GM18499 (cell line): ENCODE data around the gene ANKMY1.
"Not testable (repeated sequence)": the region's sequence is repeated elsewhere in the genome, so short reads cannot be mapped to it uniquely, and the experiment has no call there.

Experiments
- ATAC-seq: cut with Tn5 transposase; IDR thresholded peaks from one replicate; pipeline ENCODE4 v1.9.1; 2021; ENCODE audit warnings: moderate number of reproducible peaks; ENCODE audit not compliant: insufficient read depth, unreplicated experiment

ANKMY1 gene

GRCh38 chr2:240569523-240569997, 11.8 kb upstream of the ANKMY1 start:
- no peak for ATAC-seq

- ATAC-seq: no peak
Measured at GRCh38 chr2:240568678-240569522, 11.1 kb upstream of the ANKMY1 start.

GRCh38 chr2:240567872-240568677, 10.3 kb upstream of the ANKMY1 start, which contains the start of gene RNPEPL1:
Gene RNPEPL1, plus strand, starts transcription at chr2:240568484. Its CDS starts 103 bp downstream, at chr2:240568587.
- ATAC-seq: no peak

GRCh38 chr2:240567137-240567871, 9.5 kb upstream of the ANKMY1 start:
- no peak for ATAC-seq

GRCh38 chr2:240566203-240567136, 8.7 kb upstream of the ANKMY1 start:
- no peak for ATAC-seq

GRCh38 chr2:240565333-240566202, 7.8 kb upstream of the ANKMY1 start:
- ATAC-seq: no peak

- no peak for ATAC-seq
Measured at GRCh38 chr2:240564561-240565332, 7.0 kb upstream of the ANKMY1 start.

GRCh38 chr2:240563951-240564560, 6.3 kb upstream of the ANKMY1 start:
- no peak for ATAC-seq

- ATAC-seq: not testable (repeated sequence)
Measured at GRCh38 chr2:240563231-240563630, 5.4 kb upstream of the ANKMY1 start.

- peak; percentile 10 for ATAC-seq
Measured at GRCh38 chr2:240561325-240561971, 3.7 kb upstream of the ANKMY1 start.

GRCh38 chr2:240560480-240561324, 2.9 kb upstream of the ANKMY1 start:
- peak; percentile 41 for ATAC-seq

GRCh38 chr2:240560084-240560479, 2.3 kb upstream of the ANKMY1 start, which contains the start of gene DUSP28:
Gene DUSP28, plus strand, starts transcription at chr2:240560357. Its CDS starts 328 bp downstream, at chr2:240560685.
- ATAC-seq: peak; percentile 5

- no peak for ATAC-seq
Measured at GRCh38 chr2:240559286-240559685, 1.5 kb upstream of the ANKMY1 start.

GRCh38 chr2:240558236-240558761, 511 bp upstream of the ANKMY1 start:
- no peak for ATAC-seq

GRCh38 chr2:240557101-240557751, 562 bp downstream of the ANKMY1 start:
- ATAC-seq: no peak
